Measurements from ENCODE around the gene JCAD.
A peak's percentile ranks its signal among the peaks of the same experiment; 100 is the strongest.

The JCAD gene

GRCh38 chr10:30051220-30051619 lies 8.2 kb downstream of the JCAD start:
- no peak overlapping the region for H3K4me3 ChIP-seq (ENCODE audit: low read length)
- no peak for DNase-seq (ENCODE audit: low read depth, low spot score)

GRCh38 chr10:30050411-30050810 lies 9.0 kb downstream of the JCAD start:
- DNase-seq (ENCODE audit: low read depth, low spot score), result no peak
- no peak overlapping the region for H3K4me3 ChIP-seq (ENCODE audit: low read length)

- DNase-seq (ENCODE audit: low read depth, low spot score), result peak; percentile 35
- H3K4me3 ChIP-seq (ENCODE audit: low read length), result no peak overlapping the region
Observed at GRCh38 chr10:30048768-30049517, 10.4 kb downstream of the JCAD start.

- no peak overlapping the region for H3K4me3 ChIP-seq (ENCODE audit: low read length)
- peak; percentile 44 for DNase-seq (ENCODE audit: low read depth, low spot score)
Observed at GRCh38 chr10:30047924-30048531, 11.4 kb downstream of the JCAD start.

GRCh38 chr10:30047430-30047829 lies 12.0 kb downstream of the JCAD start:
- no peak for DNase-seq (ENCODE audit: low read depth, low spot score)
- H3K4me3 ChIP-seq (ENCODE audit: low read length), result no peak overlapping the region

GRCh38 chr10:30046476-30046875 lies 12.9 kb downstream of the JCAD start:
- H3K4me3 ChIP-seq (ENCODE audit: low read length), result no peak overlapping the region
- DNase-seq (ENCODE audit: low read depth, low spot score), result no peak

- no peak overlapping the region for H3K4me3 ChIP-seq (ENCODE audit: low read length)
- DNase-seq (ENCODE audit: low read depth, low spot score), result no peak
Observed at GRCh38 chr10:30045961-30046360, 13.4 kb downstream of the JCAD start.

GRCh38 chr10:30043476-30044270 lies 15.7 kb downstream of the JCAD start:
- no peak overlapping the region for H3K4me3 ChIP-seq (ENCODE audit: low read length)
- no peak for DNase-seq (ENCODE audit: low read depth, low spot score)

- DNase-seq (ENCODE audit: low read depth, low spot score), result no peak
- no peak overlapping the region for H3K4me3 ChIP-seq (ENCODE audit: low read length)
Observed at GRCh38 chr10:30042820-30043219, 16.6 kb downstream of the JCAD start.

- DNase-seq (ENCODE audit: low read depth, low spot score), result peak; percentile 40
- no peak overlapping the region for H3K4me3 ChIP-seq (ENCODE audit: low read length)
Observed at GRCh38 chr10:30041196-30042105, 17.9 kb downstream of the JCAD start.

GRCh38 chr10:30040597-30040996 lies 18.8 kb downstream of the JCAD start:
- no peak for DNase-seq (ENCODE audit: low read depth, low spot score)
- no peak overlapping the region for H3K4me3 ChIP-seq (ENCODE audit: low read length)

- DNase-seq (ENCODE audit: low read depth, low spot score), result no peak
- no peak overlapping the region for H3K4me3 ChIP-seq (ENCODE audit: low read length)
Observed at GRCh38 chr10:30039988-30040387, 19.4 kb downstream of the JCAD start.

GRCh38 chr10:30039567-30039966 lies 19.8 kb downstream of the JCAD start:
- no peak for DNase-seq (ENCODE audit: low read depth, low spot score)
- H3K4me3 ChIP-seq (ENCODE audit: low read length), result no peak overlapping the region

- H3K4me3 ChIP-seq (ENCODE audit: low read length), result no peak overlapping the region
- DNase-seq (ENCODE audit: low read depth, low spot score), result no peak
Observed at GRCh38 chr10:30038781-30039536, 20.4 kb downstream of the JCAD start.

GRCh38 chr10:30037620-30038336 lies 21.6 kb downstream of the JCAD start:
- no peak overlapping the region for H3K4me3 ChIP-seq (ENCODE audit: low read length)
- DNase-seq (ENCODE audit: low read depth, low spot score), result no peak

- DNase-seq (ENCODE audit: low read depth, low spot score), result no peak
- H3K4me3 ChIP-seq (ENCODE audit: low read length), result no peak overlapping the region
Observed at GRCh38 chr10:30036811-30037210, 22.6 kb downstream of the JCAD start.

- no peak overlapping the region for H3K4me3 ChIP-seq (ENCODE audit: low read length)
- no peak for DNase-seq (ENCODE audit: low read depth, low spot score)
Observed at GRCh38 chr10:30036341-30036740, 23.0 kb downstream of the JCAD start.
